SK-N-SH treated with all-trans-retinoic acid at 6 μM for 48 hours (cell line): ENCODE data around the gene CCSER1.

Experiments
- ATAC-seq: fragments of 200-7000 bp; cut with Tn5 transposase; 3 replicates; pipeline ENCODE4 v1.9.1; 2020; ENCODE audit warnings: mild to moderate bottlenecking, moderate library complexity
- ARNTL ChIP-seq: fragments of 450-650 bp; formaldehyde crosslinking; IDR thresholded peaks from 2 replicates; pipeline ENCODE4 v1.5.0; 2020; ENCODE audit warnings: low read depth, mild to moderate bottlenecking, moderate library complexity, borderline replicate concordance
- BACH2 ChIP-seq: fragments of 250-450 bp; sonication (Bioruptor Pico); IDR thresholded peaks from 2 replicates; pipeline ENCODE4 v1.9.0; 2021; ENCODE audit warnings: mild to moderate bottlenecking, borderline replicate concordance
- CSDC2 ChIP-seq: fragments of 250-450 bp; sonication (Bioruptor Pico); IDR thresholded peaks from 2 replicates; pipeline ENCODE4 v1.5.0; 2020; ENCODE audit warnings: mild to moderate bottlenecking, moderate library complexity
- ISL1 ChIP-seq: fragments of 250-450 bp; sonication (Bioruptor Pico); IDR thresholded peaks from 2 replicates; pipeline ENCODE4 v2.1.2; 2022; ENCODE audit warnings: mild to moderate bottlenecking, moderate library complexity
- PPARA ChIP-seq: fragments of 250-450 bp; sonication (Bioruptor Pico); IDR thresholded peaks from 2 replicates; pipeline ENCODE4 v1.5.0; 2020; ENCODE audit warnings: mild to moderate bottlenecking, borderline replicate concordance
- RARB ChIP-seq: fragments of 250-450 bp; sonication (Bioruptor Pico); IDR thresholded peaks from 2 replicates; pipeline ENCODE4 v1.8.0; 2021; ENCODE audit warnings: mild to moderate bottlenecking, moderate library complexity
- SNAI2 ChIP-seq: fragments of 250-450 bp; sonication (Bioruptor Pico); IDR thresholded peaks from 2 replicates; pipeline ENCODE4 v1.5.0; 2020; ENCODE audit warnings: mild to moderate bottlenecking, moderate library complexity
- TCF4 ChIP-seq: fragments of 250-450 bp; sonication (Bioruptor Pico); IDR thresholded peaks from 2 replicates; pipeline ENCODE4 v1.8.0; 2021; ENCODE audit warnings: mild to moderate bottlenecking, moderate library complexity, borderline replicate concordance
- TOX ChIP-seq: fragments of 250-450 bp; sonication (Bioruptor Pico); IDR thresholded peaks from 2 replicates; pipeline ENCODE4 v1.8.0; 2021; ENCODE audit warnings: mild to moderate bottlenecking, moderate library complexity, borderline replicate concordance
- TSHZ2 ChIP-seq: fragments of 250-450 bp; sonication (Bioruptor Pico); IDR thresholded peaks from 2 replicates; pipeline ENCODE4 v1.5.0; 2020; ENCODE audit warnings: mild to moderate bottlenecking, moderate library complexity
- ZC3H10 ChIP-seq: fragments of 250-450 bp; sonication (Bioruptor Pico); IDR thresholded peaks from 2 replicates; pipeline ENCODE4 v1.5.1; 2021; ENCODE audit warnings: mild to moderate bottlenecking, moderate library complexity
- ZFP3 ChIP-seq: fragments of 250-450 bp; sonication (Bioruptor Pico); IDR thresholded peaks from 2 replicates; pipeline ENCODE4 v1.5.0; 2020; ENCODE audit warnings: mild to moderate bottlenecking, moderate library complexity
- ZFP30 ChIP-seq: fragments of 450-650 bp; formaldehyde crosslinking; IDR thresholded peaks from 2 replicates; pipeline ENCODE4 v1.5.0; 2022; ENCODE audit warnings: mild to moderate bottlenecking, moderate library complexity
- ZNF565 ChIP-seq: fragments of 450-650 bp; formaldehyde crosslinking; conservative IDR thresholded peaks from 2 replicates; pipeline ENCODE4 v1.5.0; 2020; ENCODE audit warnings: low read depth, mild to moderate bottlenecking, moderate library complexity
- ZNF70 ChIP-seq: fragments of 450-650 bp; formaldehyde crosslinking; IDR thresholded peaks from 2 replicates; pipeline ENCODE4 v1.5.0; 2020; ENCODE audit warnings: mild to moderate bottlenecking, moderate library complexity
- ZNF8 ChIP-seq: fragments of 450-650 bp; formaldehyde crosslinking; IDR thresholded peaks from 2 replicates; pipeline ENCODE4 v1.5.0; 2020; ENCODE audit warnings: mild to moderate bottlenecking, moderate library complexity
- TF ChIP-seq, protein P1 (sequence below): fragments of 250-450 bp; sonication (Bioruptor Pico); IDR thresholded peaks from 2 replicates; pipeline ENCODE4 v1.8.0; 2020; ENCODE audit warnings: mild to moderate bottlenecking, moderate library complexity, borderline replicate concordance
- TF ChIP-seq, protein P2 (sequence below): fragments of 250-450 bp; sonication (Bioruptor Pico); IDR thresholded peaks from 2 replicates; pipeline ENCODE4 v1.8.0; 2021; ENCODE audit warnings: low read depth, mild to moderate bottlenecking, moderate library complexity, borderline replicate concordance
- TF ChIP-seq, protein P3 (sequence below): fragments of 250-450 bp; sonication (Bioruptor Pico); IDR thresholded peaks from 2 replicates; pipeline ENCODE4 v1.5.1; 2020; ENCODE audit warnings: low read depth, mild to moderate bottlenecking, moderate library complexity

CCSER1 gene

GRCh38 chr4:90145319-90145718 lies 18.1 kb downstream of the CCSER1 start:
- TF ChIP-seq ZNF565 (CRISPR knock-in tag), result no peak
- no peak for TF ChIP-seq ZFP30 (CRISPR knock-in tag)
- TF ChIP-seq, protein P1, sequence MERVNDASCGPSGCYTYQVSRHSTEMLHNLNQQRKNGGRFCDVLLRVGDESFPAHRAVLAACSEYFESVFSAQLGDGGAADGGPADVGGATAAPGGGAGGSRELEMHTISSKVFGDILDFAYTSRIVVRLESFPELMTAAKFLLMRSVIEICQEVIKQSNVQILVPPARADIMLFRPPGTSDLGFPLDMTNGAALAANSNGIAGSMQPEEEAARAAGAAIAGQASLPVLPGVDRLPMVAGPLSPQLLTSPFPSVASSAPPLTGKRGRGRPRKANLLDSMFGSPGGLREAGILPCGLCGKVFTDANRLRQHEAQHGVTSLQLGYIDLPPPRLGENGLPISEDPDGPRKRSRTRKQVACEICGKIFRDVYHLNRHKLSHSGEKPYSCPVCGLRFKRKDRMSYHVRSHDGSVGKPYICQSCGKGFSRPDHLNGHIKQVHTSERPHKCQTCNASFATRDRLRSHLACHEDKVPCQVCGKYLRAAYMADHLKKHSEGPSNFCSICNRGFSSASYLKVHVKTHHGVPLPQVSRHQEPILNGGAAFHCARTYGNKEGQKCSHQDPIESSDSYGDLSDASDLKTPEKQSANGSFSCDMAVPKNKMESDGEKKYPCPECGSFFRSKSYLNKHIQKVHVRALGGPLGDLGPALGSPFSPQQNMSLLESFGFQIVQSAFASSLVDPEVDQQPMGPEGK (CRISPR knock-in tag), result no peak
- no peak for TF ChIP-seq PPARA (CRISPR knock-in tag)
- TF ChIP-seq ARNTL (CRISPR knock-in tag), result no peak
- TF ChIP-seq ZNF70 (CRISPR knock-in tag), result no peak
- TF ChIP-seq ISL1, result no peak
- TF ChIP-seq SNAI2, result no peak
- no peak for TF ChIP-seq CSDC2 (CRISPR knock-in tag)
- TF ChIP-seq TSHZ2 (CRISPR knock-in tag), result no peak
- TF ChIP-seq TCF4, result no peak
- TF ChIP-seq, protein P2, sequence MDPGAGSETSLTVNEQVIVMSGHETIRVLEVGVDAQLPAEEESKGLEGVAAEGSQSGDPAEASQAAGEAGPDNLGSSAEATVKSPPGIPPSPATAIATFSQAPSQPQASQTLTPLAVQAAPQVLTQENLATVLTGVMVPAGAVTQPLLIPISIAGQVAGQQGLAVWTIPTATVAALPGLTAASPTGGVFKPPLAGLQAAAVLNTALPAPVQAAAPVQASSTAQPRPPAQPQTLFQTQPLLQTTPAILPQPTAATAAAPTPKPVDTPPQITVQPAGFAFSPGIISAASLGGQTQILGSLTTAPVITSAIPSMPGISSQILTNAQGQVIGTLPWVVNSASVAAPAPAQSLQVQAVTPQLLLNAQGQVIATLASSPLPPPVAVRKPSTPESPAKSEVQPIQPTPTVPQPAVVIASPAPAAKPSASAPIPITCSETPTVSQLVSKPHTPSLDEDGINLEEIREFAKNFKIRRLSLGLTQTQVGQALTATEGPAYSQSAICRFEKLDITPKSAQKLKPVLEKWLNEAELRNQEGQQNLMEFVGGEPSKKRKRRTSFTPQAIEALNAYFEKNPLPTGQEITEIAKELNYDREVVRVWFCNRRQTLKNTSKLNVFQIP (CRISPR knock-in tag), result no peak
- no peak for TF ChIP-seq ZNF8
- TF ChIP-seq ZFP3 (CRISPR knock-in tag), result no peak
- TF ChIP-seq ZC3H10 (CRISPR knock-in tag), result no peak
- ATAC-seq, result no peak

DNA sequence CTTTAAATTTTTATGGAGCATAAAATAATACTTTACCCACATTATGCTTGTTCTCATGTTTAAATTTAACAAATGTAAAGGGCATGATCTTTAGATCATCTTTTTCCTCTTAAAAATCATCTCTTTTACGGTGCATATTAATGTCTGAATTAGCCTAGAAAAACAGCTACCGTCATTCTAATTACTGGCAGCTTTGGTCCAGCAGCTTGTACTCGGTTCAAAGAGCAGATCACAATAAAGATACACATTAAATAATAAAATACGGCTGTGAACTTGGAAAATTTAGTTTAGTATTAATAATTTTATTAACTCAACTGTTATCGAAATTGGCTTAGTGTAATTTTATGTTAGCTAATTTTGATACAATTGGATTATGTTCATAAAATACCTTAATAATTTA lies 19.1 kb downstream of the CCSER1 start:
- ATAC-seq, result no peak
- TF ChIP-seq PPARA (CRISPR knock-in tag) (no peak), TCF4 (0 out of 2 replicates have a peak, but pooled peaks have one; percentile 28)

DNA sequence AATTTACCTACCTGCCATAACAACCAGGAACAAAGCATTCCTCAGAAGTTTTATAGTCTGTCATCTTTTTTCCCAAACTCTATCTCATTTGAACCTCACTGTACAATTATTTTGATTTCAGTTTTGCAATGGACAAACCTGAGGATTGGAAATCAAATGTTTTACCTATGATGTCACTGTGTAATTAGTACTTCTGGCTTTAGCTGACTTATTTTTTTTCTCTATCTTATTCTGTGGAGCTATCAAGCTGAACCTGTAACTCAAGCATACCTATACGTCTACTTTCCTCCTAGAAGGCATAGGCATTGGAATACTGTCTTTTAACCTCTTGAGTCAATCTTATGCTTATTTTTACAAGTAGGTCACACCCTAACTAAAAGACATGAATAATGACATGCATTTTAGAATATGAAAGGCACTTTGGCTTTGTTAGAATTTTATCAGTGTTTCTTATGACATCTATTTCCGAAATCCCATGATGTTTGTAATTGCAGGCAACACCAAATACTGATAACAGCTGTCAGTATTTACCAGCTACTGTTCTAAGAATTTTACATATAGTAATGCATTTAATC lies 21.5 kb downstream of the CCSER1 start:
- ATAC-seq, result no peak
- TF ChIP-seq ZNF565 (CRISPR knock-in tag), result no peak
- no peak for TF ChIP-seq TCF4
- no peak for TF ChIP-seq ZFP3 (CRISPR knock-in tag)
- no peak for TF ChIP-seq ZC3H10 (CRISPR knock-in tag)
- TF ChIP-seq RARB, result no peak
- TF ChIP-seq, protein P2 (CRISPR knock-in tag), result no peak
- TF ChIP-seq PPARA (CRISPR knock-in tag), result no peak
- TF ChIP-seq BACH2 (CRISPR knock-in tag), result no peak
- no peak for TF ChIP-seq ZNF8
- no peak for TF ChIP-seq TOX (CRISPR knock-in tag)
- TF ChIP-seq, protein P1 (CRISPR knock-in tag), result no peak
- TF ChIP-seq ZFP30 (CRISPR knock-in tag), result no peak
- no peak for TF ChIP-seq CSDC2 (CRISPR knock-in tag)
- no peak for TF ChIP-seq ZNF70 (CRISPR knock-in tag)
- TF ChIP-seq, protein P3, sequence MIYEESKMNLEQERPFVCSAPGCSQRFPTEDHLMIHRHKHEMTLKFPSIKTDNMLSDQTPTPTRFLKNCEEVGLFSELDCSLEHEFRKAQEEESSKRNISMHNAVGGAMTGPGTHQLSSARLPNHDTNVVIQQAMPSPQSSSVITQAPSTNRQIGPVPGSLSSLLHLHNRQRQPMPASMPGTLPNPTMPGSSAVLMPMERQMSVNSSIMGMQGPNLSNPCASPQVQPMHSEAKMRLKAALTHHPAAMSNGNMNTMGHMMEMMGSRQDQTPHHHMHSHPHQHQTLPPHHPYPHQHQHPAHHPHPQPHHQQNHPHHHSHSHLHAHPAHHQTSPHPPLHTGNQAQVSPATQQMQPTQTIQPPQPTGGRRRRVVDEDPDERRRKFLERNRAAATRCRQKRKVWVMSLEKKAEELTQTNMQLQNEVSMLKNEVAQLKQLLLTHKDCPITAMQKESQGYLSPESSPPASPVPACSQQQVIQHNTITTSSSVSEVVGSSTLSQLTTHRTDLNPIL (CRISPR knock-in tag), result no peak
- no peak for TF ChIP-seq ARNTL (CRISPR knock-in tag)
